Liver (tissue), 9 donors: ENCODE data around the gene SETBP1. TPM values are rescaled to one million over a fixed set of nuclear protein-coding genes. Genes with fewer than 3 reads are reported as not detected.

Experiments used
- DNase-seq: peaks from one replicate; pipeline ENCODE4 v3.0.0-alpha.2; 2017; ENCODE audit warnings: low spot score
- H3K27ac ChIP-seq, 2 donors: one replicate each; pipeline ENCODE4 v1.7.0; 2013; ENCODE audit warnings: inconsistent platforms in 2 of 2, low read length in 2 of 2, control low read depth in 1 of 2, low read depth in 1 of 2, mild to moderate bottlenecking in 1 of 2
- H3K27me3 ChIP-seq, 4 donors: one replicate each; pipeline versions ENCODE4 v1.6.1 to v1.7.0; 2013; ENCODE audit warnings: low read length in 3 of 4, inconsistent platforms in 1 of 4, mild to moderate bottlenecking in 1 of 4, moderate library complexity in 1 of 4; ENCODE audit not compliant: control insufficient read depth in 4 of 4, insufficient read depth in 4 of 4
- H3K36me3 ChIP-seq, 4 donors: one replicate each; pipeline versions ENCODE4 v1.6.1 to v1.7.0; 2013; ENCODE audit warnings: low read length in 3 of 4, mild to moderate bottlenecking in 3 of 4, low read depth in 1 of 4, moderate library complexity in 1 of 4; ENCODE audit not compliant: control insufficient read depth in 4 of 4, insufficient read depth in 3 of 4
- H3K4me1 ChIP-seq, 4 donors: one replicate each; pipeline versions ENCODE4 v1.6.1 to v1.7.0; 2013; ENCODE audit warnings: low read length in 3 of 4, mild to moderate bottlenecking in 3 of 4, moderate library complexity in 1 of 4; ENCODE audit not compliant: control insufficient read depth in 4 of 4, insufficient read depth in 4 of 4
- H3K4me3 ChIP-seq, 3 donors: one replicate each; pipeline versions ENCODE4 v1.6.1 to v1.7.0; 2013; ENCODE audit warnings: low read length in 3 of 3, control low read depth in 1 of 3, low read depth in 1 of 3, mild to moderate bottlenecking in 1 of 3
- H3K9ac ChIP-seq, 2 donors: one replicate each; pipeline ENCODE4 v1.7.0; 2013; ENCODE audit warnings: low read length in 2 of 2, mild to moderate bottlenecking in 2 of 2, moderate library complexity in 2 of 2, control low read depth in 1 of 2, low read depth in 1 of 2
- H3K9me3 ChIP-seq, 4 donors: one replicate each; pipeline versions ENCODE4 v1.6.1 to v1.7.0; 2013; ENCODE audit warnings: low read length in 3 of 4; ENCODE audit not compliant: control insufficient read depth in 4 of 4
- CTCF ChIP-seq: fragments of 150-350 bp; IDR thresholded peaks from 2 replicates; pipeline ENCODE4 v1.5.1; 2017; ENCODE audit warnings: improper control_type of control experiment, low read depth, low read length; ENCODE audit not compliant: missing input control
- EGR1 ChIP-seq, 2 donors: IDR thresholded peaks; 2 replicates each; pipeline ENCODE4 v1.6.1; 2016 to 2018; ENCODE audit warnings: antibody characterized with exemption in 2 of 2, low read depth in 2 of 2
- FOXA1 ChIP-seq: IDR thresholded peaks from 2 replicates; pipeline ENCODE4 v1.6.1; 2016; ENCODE audit warnings: antibody characterized with exemption
- FOXA2 ChIP-seq: IDR thresholded peaks from 2 replicates; pipeline ENCODE4 v1.6.1; 2016; ENCODE audit warnings: antibody characterized with exemption
- GABPA ChIP-seq, 2 donors: IDR thresholded peaks in 1 of 2; conservative IDR thresholded peaks in 1 of 2; 2 replicates each; pipeline ENCODE4 v1.6.1; 2016; ENCODE audit warnings: antibody characterized with exemption in 2 of 2, mild to moderate bottlenecking in 1 of 2, moderate library complexity in 1 of 2
- HNF4A ChIP-seq, 2 donors: conservative IDR thresholded peaks; 2 replicates each; pipeline ENCODE4 v1.6.1; 2016; ENCODE audit warnings: antibody characterized with exemption in 2 of 2, mild to moderate bottlenecking in 2 of 2
- HNF4G ChIP-seq: IDR thresholded peaks from 2 replicates; pipeline ENCODE4 v1.6.1; 2016; ENCODE audit warnings: antibody characterized with exemption
- JUND ChIP-seq, 2 donors: IDR thresholded peaks; 2 replicates each; pipeline ENCODE4 v1.6.1; 2016; ENCODE audit warnings: antibody characterized with exemption in 2 of 2
- NR2F2 ChIP-seq: IDR thresholded peaks from 2 replicates; pipeline ENCODE4 v1.6.1; 2016; ENCODE audit warnings: antibody characterized with exemption
- RAD21 ChIP-seq, 2 donors: IDR thresholded peaks; 2 replicates each; pipeline ENCODE4 v1.6.1; 2016; ENCODE audit warnings: antibody characterized with exemption in 2 of 2, mild to moderate bottlenecking in 2 of 2
- RXRA ChIP-seq, 2 donors: IDR thresholded peaks; 2 replicates each; pipeline ENCODE4 v1.6.1; 2017 to 2018; ENCODE audit warnings: antibody characterized with exemption in 2 of 2, mild to moderate bottlenecking in 1 of 2
- SP1 ChIP-seq: IDR thresholded peaks from 2 replicates; pipeline ENCODE4 v1.6.1; 2018; ENCODE audit warnings: antibody characterized with exemption, mild to moderate bottlenecking
- YY1 ChIP-seq: IDR thresholded peaks from 2 replicates; pipeline ENCODE4 v1.6.1; 2016; ENCODE audit warnings: antibody characterized with exemption, mild to moderate bottlenecking
- ZBTB33 ChIP-seq: IDR thresholded peaks from 2 replicates; pipeline ENCODE4 v1.6.1; 2016; ENCODE audit warnings: antibody characterized with exemption
- WGBS: extraction: QIAGEN DNeasy Blood & Tissue Kit; methylation state at CpG from one replicate; pipeline ENCODE4 v1.1.7; 2013; 5-methylcytosine and 5-hydroxymethylcytosine counted together
- polyA plus RNA-seq, 2 donors: library from polyadenylated mRNA; stranded (reverse) in 1 of 2; unstranded in 1 of 2; fragments of 200-250 nt in 1 of 2; fragments of >200 nt in 1 of 2; fragmentation: Nextera tagmentation in 1 of 2; extraction: Ambion mirVana in 1 of 2; gene quantifications; one replicate each; pipeline versions ENCODE4 v1.2.1 to v1.2.3, GENCODE V29; 2013 to 2015
- total RNA-seq, 2 donors: library from RNA; depleted of rRNA; stranded (reverse); fragments of >200 nt; gene quantifications; one replicate each; pipeline ENCODE4 v1.2.3, GENCODE V29; 2014
- TF ChIP-seq, protein P1 (sequence below): IDR thresholded peaks from 2 replicates; pipeline ENCODE4 v1.6.1; 2016; ENCODE audit warnings: antibody characterized with exemption
- TF ChIP-seq, protein P2 (sequence below): IDR thresholded peaks from 2 replicates; pipeline ENCODE4 v1.6.1; 2016; ENCODE audit warnings: antibody characterized with exemption
- TF ChIP-seq, protein P3 (sequence below): IDR thresholded peaks from 2 replicates; pipeline ENCODE4 v1.6.1; 2016; ENCODE audit warnings: antibody characterized with exemption, mild to moderate bottlenecking
- donor health status: healthy.
- donor health status: healthy.
- donor health status: healthy.
- donor health status: healthy.
- donor health status: healthy.

SETBP1 gene
- total and polyA plus RNA-seq, 4 donors = 2.5 to 15.8 (median 4.7) TPM

DNA sequence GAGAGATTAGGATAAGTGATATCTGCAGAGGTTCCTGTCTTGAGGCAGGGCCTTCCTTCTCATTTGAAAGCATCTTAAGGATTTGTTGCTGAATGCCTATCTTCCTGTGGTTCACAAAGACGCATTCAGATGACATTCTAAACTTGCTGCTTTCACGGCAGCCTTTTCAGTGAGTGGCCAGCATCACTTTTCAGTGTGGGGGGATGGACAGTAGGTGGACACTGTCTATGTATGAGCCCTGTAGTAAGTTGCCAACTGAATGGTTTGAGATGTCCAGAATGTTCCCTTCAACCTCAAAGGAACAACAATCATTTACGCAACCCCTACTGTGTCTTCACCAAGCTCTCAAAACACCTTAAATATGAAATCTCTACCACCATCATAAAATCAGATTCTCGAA, 46.6 kb downstream of the SETBP1 start:
- WGBS = 94% methylated on average over 4 of the region's 4 CpGs
- Histone ChIP-seq H3K27ac (no peak overlapping the region), H3K36me3 (no peaks in the 10 kb centered on the region)

GRCh38 chr18:44729631-44730101, 49.0 kb downstream of the SETBP1 start:
- H3K27me3 ChIP-seq = no peaks in the 10 kb centered on the region
- no peak overlapping the region for H3K27ac ChIP-seq
- 76% methylated on average over 5 of the region's 5 CpGs for WGBS
- no peak overlapping the region for H3K4me3 ChIP-seq
- H3K36me3 ChIP-seq = no peaks in the 10 kb centered on the region
- H3K9ac ChIP-seq = no peak overlapping the region
- DNase-seq = no peak
- H3K9me3 ChIP-seq = no peaks in the 10 kb centered on the region
- peaks cover 9 to 18% (median 13%) of the 10 kb centered on the region in 4 donors for H3K4me1 ChIP-seq
- TF ChIP-seq RAD21 (IDR thresholded peaks at IDR 0.05) = no peak
- TF ChIP-seq, protein P1, sequence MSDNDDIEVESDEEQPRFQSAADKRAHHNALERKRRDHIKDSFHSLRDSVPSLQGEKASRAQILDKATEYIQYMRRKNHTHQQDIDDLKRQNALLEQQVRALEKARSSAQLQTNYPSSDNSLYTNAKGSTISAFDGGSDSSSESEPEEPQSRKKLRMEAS = no peak
- no peak for TF ChIP-seq RXRA (IDR thresholded peaks at IDR 0.05)
- no peak for TF ChIP-seq SP1
- TF ChIP-seq, protein P2, sequence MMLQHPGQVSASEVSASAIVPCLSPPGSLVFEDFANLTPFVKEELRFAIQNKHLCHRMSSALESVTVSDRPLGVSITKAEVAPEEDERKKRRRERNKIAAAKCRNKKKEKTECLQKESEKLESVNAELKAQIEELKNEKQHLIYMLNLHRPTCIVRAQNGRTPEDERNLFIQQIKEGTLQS = no peak
- TF ChIP-seq EGR1 (IDR thresholded peaks at IDR 0.05; ENCODE audit: low read depth in 2 of 2) = no peak
- no peak for TF ChIP-seq HNF4A (conservative IDR thresholded peaks at IDR 0.05)
- TF ChIP-seq FOXA2 = no peak
- TF ChIP-seq, protein P3, sequence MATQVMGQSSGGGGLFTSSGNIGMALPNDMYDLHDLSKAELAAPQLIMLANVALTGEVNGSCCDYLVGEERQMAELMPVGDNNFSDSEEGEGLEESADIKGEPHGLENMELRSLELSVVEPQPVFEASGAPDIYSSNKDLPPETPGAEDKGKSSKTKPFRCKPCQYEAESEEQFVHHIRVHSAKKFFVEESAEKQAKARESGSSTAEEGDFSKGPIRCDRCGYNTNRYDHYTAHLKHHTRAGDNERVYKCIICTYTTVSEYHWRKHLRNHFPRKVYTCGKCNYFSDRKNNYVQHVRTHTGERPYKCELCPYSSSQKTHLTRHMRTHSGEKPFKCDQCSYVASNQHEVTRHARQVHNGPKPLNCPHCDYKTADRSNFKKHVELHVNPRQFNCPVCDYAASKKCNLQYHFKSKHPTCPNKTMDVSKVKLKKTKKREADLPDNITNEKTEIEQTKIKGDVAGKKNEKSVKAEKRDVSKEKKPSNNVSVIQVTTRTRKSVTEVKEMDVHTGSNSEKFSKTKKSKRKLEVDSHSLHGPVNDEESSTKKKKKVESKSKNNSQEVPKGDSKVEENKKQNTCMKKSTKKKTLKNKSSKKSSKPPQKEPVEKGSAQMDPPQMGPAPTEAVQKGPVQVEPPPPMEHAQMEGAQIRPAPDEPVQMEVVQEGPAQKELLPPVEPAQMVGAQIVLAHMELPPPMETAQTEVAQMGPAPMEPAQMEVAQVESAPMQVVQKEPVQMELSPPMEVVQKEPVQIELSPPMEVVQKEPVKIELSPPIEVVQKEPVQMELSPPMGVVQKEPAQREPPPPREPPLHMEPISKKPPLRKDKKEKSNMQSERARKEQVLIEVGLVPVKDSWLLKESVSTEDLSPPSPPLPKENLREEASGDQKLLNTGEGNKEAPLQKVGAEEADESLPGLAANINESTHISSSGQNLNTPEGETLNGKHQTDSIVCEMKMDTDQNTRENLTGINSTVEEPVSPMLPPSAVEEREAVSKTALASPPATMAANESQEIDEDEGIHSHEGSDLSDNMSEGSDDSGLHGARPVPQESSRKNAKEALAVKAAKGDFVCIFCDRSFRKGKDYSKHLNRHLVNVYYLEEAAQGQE = no peak
- no peak for TF ChIP-seq NR2F2
- TF ChIP-seq FOXA1 = no peak

More for the DNA sequence above, 46.6 kb downstream of the SETBP1 start:
- Histone ChIP-seq H3K4me1 (peaks cover 10 to 24% (median 18%) of the 10 kb centered on the region in 4 donors), H3K9ac (no peak overlapping the region), H3K9me3 (no peaks in the 10 kb centered on the region), H3K4me3 (no peak overlapping the region), H3K27me3 (no peaks in the 10 kb centered on the region)
- TF ChIP-seq RAD21 (IDR thresholded peaks at IDR 0.05) (no peak), NR2F2 (no peak), SP1 (no peak), ZBTB33 (no peak), HNF4G (no peak), CTCF (no peak), JUND (IDR thresholded peaks at IDR 0.05) (no peak), FOXA2 (no peak), GABPA (IDR thresholded peaks at IDR 0.05 in 1 of 2, conservative IDR thresholded peaks at IDR 0.05 in 1 of 2) (no peak), FOXA1 (no peak), RXRA (IDR thresholded peaks at IDR 0.05) (no peak), HNF4A (conservative IDR thresholded peaks at IDR 0.05) (no peak), EGR1 (IDR thresholded peaks at IDR 0.05; ENCODE audit: low read depth in 2 of 2) (no peak), YY1 (no peak)
- TF ChIP-seq, protein P1 = no peak
- TF ChIP-seq, protein P2 = no peak
- no peak for DNase-seq
